ENCODE measurements around the gene SLC34A2.

SLC34A2 gene

DNA sequence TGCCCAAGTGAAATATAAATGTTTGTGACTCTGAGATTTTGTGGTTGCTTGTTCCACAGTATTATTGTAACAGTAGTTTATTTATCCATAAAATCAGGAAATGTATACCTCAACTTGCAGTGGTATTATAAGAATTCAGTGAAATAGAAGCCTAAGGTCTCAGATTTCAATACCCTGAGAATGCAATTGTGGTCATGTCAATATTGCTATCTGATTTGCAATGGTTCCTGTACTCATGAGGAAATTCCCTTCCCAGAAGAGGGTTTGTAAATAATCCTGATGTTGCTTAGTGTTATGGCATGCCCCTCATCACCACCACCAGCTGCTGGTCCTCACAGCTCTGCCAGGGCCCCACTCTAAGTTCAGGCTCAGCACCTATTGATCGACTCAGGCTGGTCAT, 67.8 kb downstream of the SLC34A2 start:
- FAIRE-seq (no peak), DNase-seq (ENCODE audit: low spot score) (no peak)

DNA sequence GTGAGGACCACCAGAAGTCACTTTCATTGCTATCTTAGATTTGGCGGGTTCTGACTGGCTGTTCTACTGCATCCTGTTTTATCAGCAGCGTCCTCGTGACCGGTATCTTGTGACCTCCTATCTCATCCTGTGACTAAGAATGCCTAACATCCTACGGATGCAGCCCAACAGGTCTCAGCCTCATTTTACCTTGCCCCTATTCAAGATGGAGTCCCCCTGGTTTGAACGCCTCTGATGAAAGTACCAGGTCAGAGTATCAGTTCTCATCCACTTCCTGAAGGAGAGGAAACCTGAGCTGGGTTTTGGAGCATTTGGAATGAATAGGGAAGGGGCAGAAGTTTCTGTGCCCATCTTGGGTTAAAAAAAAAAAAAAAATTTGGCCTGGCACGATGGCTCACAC, 70.2 kb downstream of the SLC34A2 start:
- FAIRE-seq, result no peak
- DNase-seq (ENCODE audit: low spot score), result no peak

- no peak for DNase-seq (ENCODE audit: low spot score)
- FAIRE-seq, result no peak
Measured at GRCh38 chr4:25727711-25728493, 72.3 kb downstream of the SLC34A2 start.

All from urothelium cell line (cell line).